Measurements from ENCODE around the gene CEP41.

GRCh38 chr7:130475776-130476175 is 35.0 kb upstream of the CEP41 start:
- TF ChIP-seq, protein P1, sequence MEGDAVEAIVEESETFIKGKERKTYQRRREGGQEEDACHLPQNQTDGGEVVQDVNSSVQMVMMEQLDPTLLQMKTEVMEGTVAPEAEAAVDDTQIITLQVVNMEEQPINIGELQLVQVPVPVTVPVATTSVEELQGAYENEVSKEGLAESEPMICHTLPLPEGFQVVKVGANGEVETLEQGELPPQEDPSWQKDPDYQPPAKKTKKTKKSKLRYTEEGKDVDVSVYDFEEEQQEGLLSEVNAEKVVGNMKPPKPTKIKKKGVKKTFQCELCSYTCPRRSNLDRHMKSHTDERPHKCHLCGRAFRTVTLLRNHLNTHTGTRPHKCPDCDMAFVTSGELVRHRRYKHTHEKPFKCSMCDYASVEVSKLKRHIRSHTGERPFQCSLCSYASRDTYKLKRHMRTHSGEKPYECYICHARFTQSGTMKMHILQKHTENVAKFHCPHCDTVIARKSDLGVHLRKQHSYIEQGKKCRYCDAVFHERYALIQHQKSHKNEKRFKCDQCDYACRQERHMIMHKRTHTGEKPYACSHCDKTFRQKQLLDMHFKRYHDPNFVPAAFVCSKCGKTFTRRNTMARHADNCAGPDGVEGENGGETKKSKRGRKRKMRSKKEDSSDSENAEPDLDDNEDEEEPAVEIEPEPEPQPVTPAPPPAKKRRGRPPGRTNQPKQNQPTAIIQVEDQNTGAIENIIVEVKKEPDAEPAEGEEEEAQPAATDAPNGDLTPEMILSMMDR (IDR thresholded peaks at IDR 0.05), result no peak
- no peak for TF ChIP-seq POLR2A (IDR thresholded peaks at IDR 0.05)

Data from heart left ventricle (tissue), 13 donors.